ENCODE measurements around the gene TCF7L1. TPM values are rescaled to one million over a fixed set of nuclear protein-coding genes. Genes with fewer than 3 reads are reported as not detected.

Gene TCF7L1
- total and polyA plus RNA-seq, 2 of the 13 experiments (the other 11 are each of a cell fraction or from before 2014, with no cell fraction given), result 0.04 to 0.15 TPM

GRCh38 chr2:85265304-85265703 is 132.1 kb downstream of the TCF7L1 start (continued):
- no peak for TF ChIP-seq NR0B2 (CRISPR knock-in tag; IDR thresholded peaks at IDR 0.05)
- no peak for TF ChIP-seq HIVEP1 (CRISPR knock-in tag; IDR thresholded peaks at IDR 0.05)
- TF ChIP-seq THRA (CRISPR knock-in tag; IDR thresholded peaks at IDR 0.05; ENCODE audit: borderline replicate concordance), result no peak
- no peak for TF ChIP-seq FOXJ3 (CRISPR knock-in tag; IDR thresholded peaks at IDR 0.05; ENCODE audit: borderline replicate concordance)
- TF ChIP-seq NFKB2 (CRISPR knock-in tag; IDR thresholded peaks at IDR 0.05; ENCODE audit: borderline replicate concordance), result no peak
- no peak for TF ChIP-seq MYPOP (CRISPR knock-in tag; IDR thresholded peaks at IDR 0.05)

GRCh38 chr2:85266146-85267041 is 133.2 kb downstream of the TCF7L1 start:
- intact Hi-C loops (cut with micrococcal nuclease; ENCODE audit: unreplicated experiment) (loop anchor here (1.0 kb wide), 2 partner anchors 19 to 32 kb away; no protein-coding TSS in a partner anchor), in situ Hi-C loops (cut with HindIII; ENCODE audit: extremely low pct_ligation_motif_present, low pct_unique_long_range_greater_than_20kb) (no loop called here)
- peak; percentile 70 for DNase-seq (ENCODE audit: low spot score)
- Histone ChIP-seq H3K27me3 (ENCODE audit: control insufficient read depth in 1 of 2, insufficient read depth in 2 of 2, low read length in 2 of 2) (peaks cover 2 to 34% of the 10 kb centered on the region in 2 experiments; a peak in 3 of 5 replicates), H2AFZ (ENCODE audit: low read length) (no peak overlapping the region), H3K27ac (ENCODE audit: extremely low read length, insufficient read depth, low read length) (no peak overlapping the region), H3K4me2 (ENCODE audit: low read depth, low read length) (no peak overlapping the region), H3K36me3 (replicated peaks in 1 of 2; ENCODE audit: control insufficient read depth in 1 of 2, insufficient read depth in 2 of 2, low read length in 2 of 2) (no peaks in the 10 kb centered on the region), H3K4me3 (replicated peaks in 1 of 3; ENCODE audit: insufficient read depth in 1 of 3, low read depth in 2 of 3, low read length in 3 of 3) (no peak overlapping the region), H3K9ac (ENCODE audit: insufficient read depth, low read depth, low read length) (no peak overlapping the region), H4K20me1 (ENCODE audit: insufficient read depth, low read length) (no peaks in the 10 kb centered on the region; the same call in 1 of the 2 replicates), H3K4me1 (ENCODE audit: insufficient read depth, low read length) (peaks cover 16% of the 10 kb centered on the region), H3K79me2 (ENCODE audit: insufficient read depth, low read length) (no peaks in the 10 kb centered on the region), H3K9me3 (ENCODE audit: low read length) (no peaks in the 10 kb centered on the region)
- peak; percentile 85 for ATAC-seq
- ChIA-PET POLR2A (no interaction called here), CTCF (ENCODE audit: low intra/inter-chr PET ratio, low total read pairs) (interaction anchor here (1.2 to 3.6 kb wide), 3 partner anchors 14 to 33 kb away, joined by 3 to 47 read pairs (median 37); no protein-coding TSS in a partner anchor)
- BruUV-seq (replicated peaks), result no TSS peak
- 17% methylated on average over 6 of the region's 7 CpGs for WGBS (ENCODE audit: low lambda C conversion rate)
- FAIRE-seq, result peak; percentile 85
- TF ChIP-seq PPARG (CRISPR knock-in tag; conservative IDR thresholded peaks at IDR 0.05), result 0 out of 2 replicates have a peak, but pooled peaks have one; percentile 20
- no peak for TF ChIP-seq ZNF136 (CRISPR knock-in tag; IDR thresholded peaks at IDR 0.05; ENCODE audit: low read depth)
- TF ChIP-seq ZNF44 (CRISPR knock-in tag; IDR thresholded peaks at IDR 0.05), result no peak
- no peak for TF ChIP-seq HOXA9 (CRISPR knock-in tag; IDR thresholded peaks at IDR 0.05; ENCODE audit: borderline replicate concordance)
- 0 out of 2 replicates have a peak, but pooled peaks have one; percentile 33 for TF ChIP-seq ZNF776 (CRISPR knock-in tag; IDR thresholded peaks at IDR 0.05)
- TF ChIP-seq IRF2 (CRISPR knock-in tag; IDR thresholded peaks at IDR 0.05), result 0 out of 2 replicates have a peak, but pooled peaks have one; percentile 12
- TF ChIP-seq NFATC3 (CRISPR knock-in tag; IDR thresholded peaks at IDR 0.05), result 0 out of 2 replicates have a peak, but pooled peaks have one; percentile 20
- TF ChIP-seq ZNF10 (CRISPR knock-in tag; IDR thresholded peaks at IDR 0.05; ENCODE audit: borderline replicate concordance, low read depth), result no peak
- TF ChIP-seq FOXA3 (CRISPR knock-in tag; IDR thresholded peaks at IDR 0.05), result peak; percentile 10; the same call in 1 of the 2 replicates
- peak; percentile 53; the same call in 1 of the 2 replicates for TF ChIP-seq ZNF580 (CRISPR knock-in tag; IDR thresholded peaks at IDR 0.05; ENCODE audit: borderline replicate concordance, low read depth)
- 0 out of 2 replicates have a peak, but pooled peaks have one; percentile 18 for TF ChIP-seq ZMYM4 (CRISPR knock-in tag; IDR thresholded peaks at IDR 0.05)
- no peak for TF ChIP-seq ZNF343 (CRISPR knock-in tag; IDR thresholded peaks at IDR 0.05)
- no peak for TF ChIP-seq PTBP1 (IDR thresholded peaks at IDR 0.05; ENCODE audit: low read depth, low read length, poor library complexity, severe bottlenecking)

Data from HepG2 (cell line).